Mucosa of stomach (tissue), 1 donor: ENCODE measurements around the gene IKZF1.

Experiments
- H3K27me3 ChIP-seq: one replicate; pipeline ENCODE4 v1.7.0; 2013; ENCODE audit warnings: mild to moderate bottlenecking, low read length; ENCODE audit not compliant: control insufficient read depth, insufficient read depth
- H3K36me3 ChIP-seq: one replicate; pipeline ENCODE4 v1.7.0; 2013; ENCODE audit warnings: low read length; ENCODE audit not compliant: control insufficient read depth, insufficient read depth
- H3K4me1 ChIP-seq: one replicate; pipeline ENCODE4 v1.7.0; 2013; ENCODE audit warnings: mild to moderate bottlenecking, low read length; ENCODE audit not compliant: control insufficient read depth, insufficient read depth
- H3K4me3 ChIP-seq: one replicate; pipeline ENCODE4 v1.7.0; 2013; ENCODE audit warnings: low read length
- H3K9ac ChIP-seq: one replicate; pipeline ENCODE4 v1.7.0; 2013; ENCODE audit warnings: mild to moderate bottlenecking, low read length, moderate library complexity
- H3K9me3 ChIP-seq: one replicate; pipeline ENCODE4 v1.7.0; 2013; ENCODE audit warnings: mild to moderate bottlenecking, low read length, moderate library complexity; ENCODE audit not compliant: control insufficient read depth
- donor health status: Pancreatic carcinoma.

IKZF1 gene

GRCh38 chr7:50367100-50367499, 62.6 kb downstream of the IKZF1 start:
- Histone ChIP-seq H3K36me3 (no peaks in the 10 kb centered on the region), H3K9ac (no peak overlapping the region), H3K27me3 (peaks cover 48% of the 10 kb centered on the region), H3K4me3 (no peak overlapping the region), H3K4me1 (no peaks in the 10 kb centered on the region), H3K9me3 (no peaks in the 10 kb centered on the region)

- peaks cover 48% of the 10 kb centered on the region for H3K27me3 ChIP-seq
- no peaks in the 10 kb centered on the region for H3K36me3 ChIP-seq
- no peak overlapping the region for H3K9ac ChIP-seq
- H3K4me1 ChIP-seq = no peaks in the 10 kb centered on the region
- no peaks in the 10 kb centered on the region for H3K9me3 ChIP-seq
- no peak overlapping the region for H3K4me3 ChIP-seq
Measured at GRCh38 chr7:50367570-50367969, 63.1 kb downstream of the IKZF1 start.

GRCh38 chr7:50368366-50368765, 63.9 kb downstream of the IKZF1 start:
- Histone ChIP-seq H3K27me3 (peaks cover 41% of the 10 kb centered on the region), H3K4me3 (no peak overlapping the region), H3K36me3 (no peaks in the 10 kb centered on the region), H3K9me3 (no peaks in the 10 kb centered on the region), H3K9ac (no peak overlapping the region), H3K4me1 (no peaks in the 10 kb centered on the region)

GRCh38 chr7:50369143-50370026, 64.9 kb downstream of the IKZF1 start:
- no peaks in the 10 kb centered on the region for H3K4me1 ChIP-seq
- no peak overlapping the region for H3K4me3 ChIP-seq
- H3K27me3 ChIP-seq = peaks cover 48% of the 10 kb centered on the region
- no peaks in the 10 kb centered on the region for H3K36me3 ChIP-seq
- no peak overlapping the region for H3K9ac ChIP-seq
- H3K9me3 ChIP-seq = no peaks in the 10 kb centered on the region

- peaks cover 60% of the 10 kb centered on the region for H3K27me3 ChIP-seq
- H3K9ac ChIP-seq = no peak overlapping the region
- H3K4me1 ChIP-seq = no peaks in the 10 kb centered on the region
- no peak overlapping the region for H3K4me3 ChIP-seq
- no peaks in the 10 kb centered on the region for H3K9me3 ChIP-seq
- H3K36me3 ChIP-seq = no peaks in the 10 kb centered on the region
Measured at GRCh38 chr7:50370884-50371283, 66.4 kb downstream of the IKZF1 start.

GRCh38 chr7:50371551-50372021, 67.1 kb downstream of the IKZF1 start:
- Histone ChIP-seq H3K4me3 (no peak overlapping the region), H3K36me3 (no peaks in the 10 kb centered on the region), H3K9ac (no peak overlapping the region), H3K9me3 (no peaks in the 10 kb centered on the region), H3K4me1 (no peaks in the 10 kb centered on the region), H3K27me3 (peaks cover 66% of the 10 kb centered on the region)

GRCh38 chr7:50372923-50373322, 68.4 kb downstream of the IKZF1 start:
- Histone ChIP-seq H3K9ac (no peak overlapping the region), H3K4me1 (no peaks in the 10 kb centered on the region), H3K4me3 (no peak overlapping the region), H3K9me3 (no peaks in the 10 kb centered on the region), H3K36me3 (no peaks in the 10 kb centered on the region), H3K27me3 (peaks cover 64% of the 10 kb centered on the region)

GRCh38 chr7:50376056-50376820, 71.7 kb downstream of the IKZF1 start:
- H3K4me3 ChIP-seq = no peak overlapping the region
- H3K27me3 ChIP-seq = peaks cover 69% of the 10 kb centered on the region
- H3K9ac ChIP-seq = no peak overlapping the region
- no peaks in the 10 kb centered on the region for H3K4me1 ChIP-seq
- no peaks in the 10 kb centered on the region for H3K9me3 ChIP-seq
- no peaks in the 10 kb centered on the region for H3K36me3 ChIP-seq

- Histone ChIP-seq H3K9me3 (no peaks in the 10 kb centered on the region), H3K9ac (no peak overlapping the region), H3K4me1 (no peaks in the 10 kb centered on the region), H3K4me3 (no peak overlapping the region), H3K36me3 (no peaks in the 10 kb centered on the region), H3K27me3 (peaks cover 70% of the 10 kb centered on the region)
Measured at GRCh38 chr7:50377356-50377755, 72.8 kb downstream of the IKZF1 start.

GRCh38 chr7:50379082-50379481, 74.6 kb downstream of the IKZF1 start:
- Histone ChIP-seq H3K9me3 (no peaks in the 10 kb centered on the region), H3K27me3 (peaks cover 77% of the 10 kb centered on the region), H3K4me1 (no peaks in the 10 kb centered on the region), H3K9ac (no peak overlapping the region), H3K4me3 (no peak overlapping the region), H3K36me3 (no peaks in the 10 kb centered on the region)

- no peak overlapping the region for H3K4me3 ChIP-seq
- H3K9me3 ChIP-seq = no peaks in the 10 kb centered on the region
- H3K27me3 ChIP-seq = peaks cover 77% of the 10 kb centered on the region
- no peak overlapping the region for H3K9ac ChIP-seq
- no peaks in the 10 kb centered on the region for H3K36me3 ChIP-seq
- no peaks in the 10 kb centered on the region for H3K4me1 ChIP-seq
Measured at GRCh38 chr7:50379539-50379938, 75.0 kb downstream of the IKZF1 start.

GRCh38 chr7:50382455-50382854, 77.9 kb downstream of the IKZF1 start:
- H3K4me1 ChIP-seq = no peaks in the 10 kb centered on the region
- H3K9me3 ChIP-seq = no peaks in the 10 kb centered on the region
- H3K27me3 ChIP-seq = peaks cover 52% of the 10 kb centered on the region
- H3K9ac ChIP-seq = no peak overlapping the region
- no peak overlapping the region for H3K4me3 ChIP-seq
- no peaks in the 10 kb centered on the region for H3K36me3 ChIP-seq
